ENCODE data around the gene MED13.
"Not testable (repeated sequence)": the region's sequence is repeated elsewhere in the genome, so short reads cannot be mapped to it uniquely, and the experiment has no call there.

The MED13 gene

GRCh38 chr17:62032480-62032879 is 32.6 kb downstream of the MED13 start:
- peaks cover 32 to 51% of the 10 kb centered on the region in 2 donors for H3K36me3 ChIP-seq (ENCODE audit: control insufficient read depth in 2 of 2, insufficient read depth in 2 of 2, low read length in 2 of 2)

GRCh38 chr17:62030264-62030663 is 34.8 kb downstream of the MED13 start:
- peaks cover 34 to 57% of the 10 kb centered on the region in 2 donors for H3K36me3 ChIP-seq (ENCODE audit: control insufficient read depth in 2 of 2, insufficient read depth in 2 of 2, low read length in 2 of 2)
- no peak overlapping the region for H3K9ac ChIP-seq (ENCODE audit: low read length in 2 of 2)
- H3K4me3 ChIP-seq (ENCODE audit: low read length in 2 of 2) = no peak overlapping the region
- H3K27ac ChIP-seq (ENCODE audit: low read length) = no peak overlapping the region
- no peaks in the 10 kb centered on the region for H3K4me1 ChIP-seq (ENCODE audit: control insufficient read depth, insufficient read depth, low read length)
- H3K27me3 ChIP-seq (ENCODE audit: control insufficient read depth in 1 of 2, insufficient read depth in 2 of 2, low read length in 2 of 2) = no peaks in the 10 kb centered on the region
- no peaks in the 10 kb centered on the region for H3K9me3 ChIP-seq (ENCODE audit: control insufficient read depth in 2 of 2, low read length in 2 of 2)

More at GRCh38 chr17:62032480-62032879, 32.6 kb downstream of the MED13 start:
- no peak overlapping the region for H3K27ac ChIP-seq (ENCODE audit: low read length)
- no peaks in the 10 kb centered on the region for H3K27me3 ChIP-seq (ENCODE audit: control insufficient read depth in 1 of 2, insufficient read depth in 2 of 2, low read length in 2 of 2)
- H3K4me1 ChIP-seq (ENCODE audit: control insufficient read depth, insufficient read depth, low read length) = no peaks in the 10 kb centered on the region
- no peaks in the 10 kb centered on the region for H3K9me3 ChIP-seq (ENCODE audit: control insufficient read depth in 2 of 2, low read length in 2 of 2)
- no peak overlapping the region for H3K4me3 ChIP-seq (ENCODE audit: low read length in 2 of 2)
- H3K9ac ChIP-seq (ENCODE audit: low read length in 2 of 2) = no peak overlapping the region

GRCh38 chr17:62024866-62025265 is 40.2 kb downstream of the MED13 start:
- no peak overlapping the region for H3K27ac ChIP-seq (ENCODE audit: low read length)
- H3K9ac ChIP-seq (ENCODE audit: low read length in 2 of 2) = no peak overlapping the region
- no peaks in the 10 kb centered on the region for H3K27me3 ChIP-seq (ENCODE audit: control insufficient read depth in 1 of 2, insufficient read depth in 2 of 2, low read length in 2 of 2)
- H3K4me1 ChIP-seq (ENCODE audit: control insufficient read depth, insufficient read depth, low read length) = no peaks in the 10 kb centered on the region
- H3K9me3 ChIP-seq (ENCODE audit: control insufficient read depth in 2 of 2, low read length in 2 of 2) = no peaks in the 10 kb centered on the region
- H3K4me3 ChIP-seq (ENCODE audit: low read length in 2 of 2) = no peak overlapping the region
- H3K36me3 ChIP-seq (ENCODE audit: control insufficient read depth in 2 of 2, insufficient read depth in 2 of 2, low read length in 2 of 2) = peaks cover 34 to 41% of the 10 kb centered on the region in 2 donors

GRCh38 chr17:62017912-62018311 is 47.2 kb downstream of the MED13 start:
- Histone ChIP-seq H3K4me1 (ENCODE audit: control insufficient read depth, insufficient read depth, low read length) (no peaks in the 10 kb centered on the region), H3K36me3 (ENCODE audit: control insufficient read depth in 2 of 2, insufficient read depth in 2 of 2, low read length in 2 of 2) (peaks cover 5 to 6% of the 10 kb centered on the region in 2 donors)

GRCh38 chr17:62017496-62017895 is 47.6 kb downstream of the MED13 start:
- H3K9ac ChIP-seq (ENCODE audit: low read length in 2 of 2) = no peak overlapping the region
- H3K4me1 ChIP-seq (ENCODE audit: control insufficient read depth, insufficient read depth, low read length) = no peaks in the 10 kb centered on the region
- no peaks in the 10 kb centered on the region for H3K9me3 ChIP-seq (ENCODE audit: control insufficient read depth in 2 of 2, low read length in 2 of 2)
- peaks cover 5 to 6% of the 10 kb centered on the region in 2 donors for H3K36me3 ChIP-seq (ENCODE audit: control insufficient read depth in 2 of 2, insufficient read depth in 2 of 2, low read length in 2 of 2)
- no peak overlapping the region for H3K27ac ChIP-seq (ENCODE audit: low read length)
- H3K4me3 ChIP-seq (ENCODE audit: low read length in 2 of 2) = no peak overlapping the region
- no peaks in the 10 kb centered on the region for H3K27me3 ChIP-seq (ENCODE audit: control insufficient read depth in 1 of 2, insufficient read depth in 2 of 2, low read length in 2 of 2)

More at GRCh38 chr17:62017912-62018311, 47.2 kb downstream of the MED13 start:
- Histone ChIP-seq H3K27ac (ENCODE audit: low read length) (no peak overlapping the region), H3K27me3 (ENCODE audit: control insufficient read depth in 1 of 2, insufficient read depth in 2 of 2, low read length in 2 of 2) (no peaks in the 10 kb centered on the region), H3K9ac (ENCODE audit: low read length in 2 of 2) (no peak overlapping the region), H3K4me3 (ENCODE audit: low read length in 2 of 2) (no peak overlapping the region), H3K9me3 (ENCODE audit: control insufficient read depth in 2 of 2, low read length in 2 of 2) (no peaks in the 10 kb centered on the region)

GRCh38 chr17:62014526-62014925 is 50.6 kb downstream of the MED13 start:
- no peaks in the 10 kb centered on the region for H3K27me3 ChIP-seq (ENCODE audit: control insufficient read depth in 1 of 2, insufficient read depth in 2 of 2, low read length in 2 of 2)
- H3K36me3 ChIP-seq (ENCODE audit: control insufficient read depth in 2 of 2, insufficient read depth in 2 of 2, low read length in 2 of 2) = peaks cover 11 to 12% of the 10 kb centered on the region in 2 donors
- no peak overlapping the region for H3K4me3 ChIP-seq (ENCODE audit: low read length in 2 of 2)
- H3K9me3 ChIP-seq (ENCODE audit: control insufficient read depth in 2 of 2, low read length in 2 of 2) = no peaks in the 10 kb centered on the region
- H3K4me1 ChIP-seq (ENCODE audit: control insufficient read depth, insufficient read depth, low read length) = no peaks in the 10 kb centered on the region
- no peak overlapping the region for H3K27ac ChIP-seq (ENCODE audit: low read length)
- H3K9ac ChIP-seq (ENCODE audit: low read length in 2 of 2) = no peak overlapping the region

- peaks cover 2% of the 10 kb centered on the region for H3K4me1 ChIP-seq (ENCODE audit: control insufficient read depth, insufficient read depth, low read length)
- no peak overlapping the region for H3K27ac ChIP-seq (ENCODE audit: low read length)
- no peaks in the 10 kb centered on the region for H3K27me3 ChIP-seq (ENCODE audit: control insufficient read depth in 1 of 2, insufficient read depth in 2 of 2, low read length in 2 of 2)
- no peaks in the 10 kb centered on the region for H3K9me3 ChIP-seq (ENCODE audit: control insufficient read depth in 2 of 2, low read length in 2 of 2)
- no peak overlapping the region for H3K4me3 ChIP-seq (ENCODE audit: low read length in 2 of 2)
- H3K9ac ChIP-seq (ENCODE audit: low read length in 2 of 2) = no peak overlapping the region
- H3K36me3 ChIP-seq (ENCODE audit: control insufficient read depth in 2 of 2, insufficient read depth in 2 of 2, low read length in 2 of 2) = peaks cover 13% of the 10 kb centered on the region in 2 donors
These were observed 55.9 kb downstream of the MED13 start for GRCh38 chr17:62009220-62009619.

GRCh38 chr17:62008294-62008693 is 56.8 kb downstream of the MED13 start:
- peaks cover 13% of the 10 kb centered on the region in 2 donors for H3K36me3 ChIP-seq (ENCODE audit: control insufficient read depth in 2 of 2, insufficient read depth in 2 of 2, low read length in 2 of 2)
- H3K4me3 ChIP-seq (ENCODE audit: low read length in 2 of 2) = no peak overlapping the region
- H3K27me3 ChIP-seq (ENCODE audit: control insufficient read depth in 1 of 2, insufficient read depth in 2 of 2, low read length in 2 of 2) = no peaks in the 10 kb centered on the region
- peaks cover 2% of the 10 kb centered on the region for H3K4me1 ChIP-seq (ENCODE audit: control insufficient read depth, insufficient read depth, low read length)
- H3K27ac ChIP-seq (ENCODE audit: low read length) = no peak overlapping the region
- H3K9ac ChIP-seq (ENCODE audit: low read length in 2 of 2) = no peak overlapping the region
- no peaks in the 10 kb centered on the region for H3K9me3 ChIP-seq (ENCODE audit: control insufficient read depth in 2 of 2, low read length in 2 of 2)

- Histone ChIP-seq H3K9me3 (ENCODE audit: control insufficient read depth in 2 of 2, low read length in 2 of 2) (no peaks in the 10 kb centered on the region), H3K4me3 (ENCODE audit: low read length in 2 of 2) (no peak overlapping the region), H3K27ac (ENCODE audit: low read length) (no peak overlapping the region), H3K4me1 (ENCODE audit: control insufficient read depth, insufficient read depth, low read length) (peaks cover 2% of the 10 kb centered on the region), H3K9ac (ENCODE audit: low read length in 2 of 2) (no peak overlapping the region), H3K27me3 (ENCODE audit: control insufficient read depth in 1 of 2, insufficient read depth in 2 of 2, low read length in 2 of 2) (no peaks in the 10 kb centered on the region), H3K36me3 (ENCODE audit: control insufficient read depth in 2 of 2, insufficient read depth in 2 of 2, low read length in 2 of 2) (peaks cover 2% of the 10 kb centered on the region in 2 donors)
These were observed 60.7 kb downstream of the MED13 start for GRCh38 chr17:62004388-62004787.

- not testable (repeated sequence) for H3K27me3 ChIP-seq (ENCODE audit: control insufficient read depth in 1 of 2, insufficient read depth in 2 of 2, low read length in 2 of 2); H3K27ac ChIP-seq (ENCODE audit: low read length); H3K4me1 ChIP-seq (ENCODE audit: control insufficient read depth, insufficient read depth, low read length); H3K36me3 ChIP-seq (ENCODE audit: control insufficient read depth in 2 of 2, insufficient read depth in 2 of 2, low read length in 2 of 2); H3K9me3 ChIP-seq (ENCODE audit: control insufficient read depth in 2 of 2, low read length in 2 of 2); H3K4me3 ChIP-seq (ENCODE audit: low read length in 2 of 2); H3K9ac ChIP-seq (ENCODE audit: low read length in 2 of 2)
These were observed 61.9 kb downstream of the MED13 start for GRCh38 chr17:62003141-62003540.

GRCh38 chr17:62001105-62001504 is 64.0 kb downstream of the MED13 start:
- H3K9me3 ChIP-seq (ENCODE audit: control insufficient read depth in 2 of 2, low read length in 2 of 2) = no peaks in the 10 kb centered on the region
- no peaks in the 10 kb centered on the region for H3K36me3 ChIP-seq (ENCODE audit: control insufficient read depth in 2 of 2, insufficient read depth in 2 of 2, low read length in 2 of 2)
- H3K27me3 ChIP-seq (ENCODE audit: control insufficient read depth in 1 of 2, insufficient read depth in 2 of 2, low read length in 2 of 2) = no peaks in the 10 kb centered on the region
- no peak overlapping the region for H3K4me3 ChIP-seq (ENCODE audit: low read length in 2 of 2)
- H3K27ac ChIP-seq (ENCODE audit: low read length) = no peak overlapping the region
- no peak overlapping the region for H3K9ac ChIP-seq (ENCODE audit: low read length in 2 of 2)
- peaks cover 5% of the 10 kb centered on the region for H3K4me1 ChIP-seq (ENCODE audit: control insufficient read depth, insufficient read depth, low read length)
